Stimulated activated CD4-positive, alpha-beta T cell treated with anti-CD3 and anti-CD28 coated beads, Interleukin-2, amount 100 ng/mL, for 48 hours (primary cell): Measurements from ENCODE around the gene OPRPN.

Experiments
- DNase-seq, 2 donors: peaks; one replicate each; pipeline ENCODE4 v3.0.0-alpha.2; 2020

Gene OPRPN

DNA sequence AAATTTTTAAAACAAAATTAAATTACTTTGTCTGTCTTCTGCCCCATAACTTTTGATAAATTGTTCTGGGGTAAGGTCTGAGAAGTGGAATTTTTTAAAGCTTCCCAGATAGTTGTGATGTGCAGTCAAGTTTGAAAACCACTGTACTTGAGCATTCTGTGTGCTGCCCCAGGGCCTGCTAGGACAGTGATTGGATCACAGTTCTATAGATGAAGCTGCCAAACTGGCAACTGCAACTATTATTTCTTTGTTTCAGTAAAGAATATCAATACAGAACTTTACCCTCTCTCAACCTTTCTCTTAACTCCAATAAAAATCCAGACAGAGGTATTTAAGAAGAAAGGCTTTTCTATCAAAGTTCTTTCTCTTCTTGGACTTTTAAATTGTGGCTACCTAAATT, at the start of gene OPRPN:
Gene OPRPN (plus strand): TSS at position 361 of the 400 bp plus-strand sequence. CDS start 1,346 bp downstream, outside the sequence.
- DNase-seq = no peak

GRCh38 chr4:70356185-70356584, 41.6 kb upstream of the OPRPN start:
- DNase-seq = no peak

- no peak for DNase-seq
Observed at GRCh38 chr4:70359115-70359661, 38.6 kb upstream of the OPRPN start.

DNA sequence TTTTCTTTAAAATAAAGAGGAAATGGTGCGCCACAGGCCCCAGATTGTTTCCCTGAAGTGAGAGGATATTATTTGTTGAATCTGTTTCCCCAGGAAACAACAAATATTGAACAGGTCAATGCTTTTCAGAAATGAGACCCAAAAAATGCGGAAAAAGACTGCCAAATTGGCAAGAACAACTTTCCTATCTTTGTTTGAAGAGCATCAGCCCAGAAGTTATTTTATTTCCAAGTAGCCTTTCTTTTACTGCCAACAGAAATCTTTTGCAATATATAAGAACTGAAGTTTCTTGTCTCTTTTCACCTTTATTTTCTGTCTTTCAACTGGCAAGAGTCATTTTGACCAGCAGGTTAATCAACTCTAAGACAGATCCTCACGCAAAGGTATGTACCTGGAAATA, 37.3 kb upstream of the OPRPN start, which contains the start of gene SMR3A:
Gene SMR3A (plus strand): TSS at position 301 of the 400 bp plus-strand sequence. CDS start 1,356 bp downstream, outside the sequence.
- no peak for DNase-seq

DNA sequence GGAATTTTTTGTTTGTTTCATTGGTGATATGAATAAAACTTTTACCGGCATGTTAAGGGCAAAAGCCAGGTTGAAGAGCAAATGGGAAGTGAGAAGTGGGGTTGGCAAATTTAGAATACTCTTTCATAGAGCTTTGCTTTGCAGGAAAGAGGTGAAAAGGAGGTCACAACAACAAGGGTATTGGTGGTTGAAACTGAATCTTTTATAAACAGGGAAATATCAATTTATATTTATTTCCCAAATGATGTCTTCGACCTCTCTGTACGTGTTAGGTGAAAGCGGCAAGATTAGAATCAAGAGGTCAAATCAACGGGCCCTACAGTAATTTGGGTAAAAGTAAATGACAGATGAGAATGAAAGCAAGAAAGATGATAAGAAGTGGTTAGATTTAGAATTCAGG, 33.7 kb upstream of the OPRPN start:
- no peak for DNase-seq

DNA sequence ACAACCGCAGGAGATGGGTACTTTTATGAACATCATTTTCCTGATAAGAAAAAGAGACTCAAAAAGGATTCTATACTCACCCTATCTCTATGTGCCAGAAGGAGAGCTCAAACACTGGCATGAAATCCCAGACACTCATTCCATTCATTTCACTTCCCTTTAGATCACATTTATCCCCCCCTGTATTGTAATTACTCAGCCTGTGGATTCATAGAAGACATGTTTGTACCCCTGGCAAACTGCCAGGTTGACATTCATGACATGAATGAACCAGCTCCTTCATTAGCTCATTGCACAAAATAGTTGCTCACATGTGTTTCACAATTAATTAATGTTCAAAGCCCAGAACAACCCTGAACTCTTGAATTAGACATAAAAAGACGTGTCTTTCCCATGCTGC, 32.3 kb upstream of the OPRPN start:
- no peak for DNase-seq

GRCh38 chr4:70367813-70368212, 29.9 kb upstream of the OPRPN start:
- DNase-seq = no peak

DNA sequence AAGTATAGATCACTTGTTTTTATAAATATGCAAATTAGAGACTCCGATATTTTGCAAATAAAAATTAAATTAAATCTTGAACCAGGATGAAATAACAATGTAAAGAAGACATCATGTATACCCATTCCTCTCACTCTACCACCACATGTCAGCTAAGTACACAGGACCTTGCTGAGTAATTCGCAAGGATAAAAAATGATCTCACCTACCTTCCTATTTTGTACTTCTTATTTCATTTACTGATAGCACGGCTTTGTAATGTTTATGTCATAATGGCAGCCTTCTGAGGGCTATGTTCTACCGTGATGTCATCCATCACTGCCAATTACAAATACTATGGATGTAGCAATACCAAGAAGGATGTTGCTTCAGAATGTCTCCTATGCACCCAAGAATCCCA, 25.8 kb upstream of the OPRPN start:
- no peak for DNase-seq

- DNase-seq = no peak
Observed at GRCh38 chr4:70372760-70373159, 25.0 kb upstream of the OPRPN start.

DNA sequence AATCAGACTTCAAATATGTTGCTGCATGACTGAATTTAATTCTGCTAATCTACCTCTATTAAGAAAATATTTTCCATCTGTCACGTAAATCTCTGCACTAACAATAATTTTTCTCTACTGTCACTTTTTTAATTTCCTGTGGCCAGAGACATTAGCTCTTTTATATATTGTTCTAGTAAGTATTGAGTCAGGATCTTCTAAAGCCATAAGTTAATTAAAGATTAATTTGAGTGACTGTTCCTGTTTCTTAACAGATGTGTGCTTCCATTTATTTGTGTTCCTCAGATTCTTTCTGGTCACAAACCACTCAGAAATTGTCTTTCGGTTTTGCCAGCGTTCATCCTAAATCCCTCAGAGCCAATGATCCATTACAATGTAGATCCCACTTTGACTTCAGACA, 17.2 kb upstream of the OPRPN start:
- no peak for DNase-seq

GRCh38 chr4:70382691-70383181, 15.0 kb upstream of the OPRPN start, which contains the start of gene SMR3B:
TSS of gene SMR3B (plus strand) at chr4:70383131. CDS start at chr4:70384511, 1,380 bp downstream.
- DNase-seq = no peak

GRCh38 chr4:70392057-70392776, 5.5 kb upstream of the OPRPN start:
- DNase-seq = no peak

DNA sequence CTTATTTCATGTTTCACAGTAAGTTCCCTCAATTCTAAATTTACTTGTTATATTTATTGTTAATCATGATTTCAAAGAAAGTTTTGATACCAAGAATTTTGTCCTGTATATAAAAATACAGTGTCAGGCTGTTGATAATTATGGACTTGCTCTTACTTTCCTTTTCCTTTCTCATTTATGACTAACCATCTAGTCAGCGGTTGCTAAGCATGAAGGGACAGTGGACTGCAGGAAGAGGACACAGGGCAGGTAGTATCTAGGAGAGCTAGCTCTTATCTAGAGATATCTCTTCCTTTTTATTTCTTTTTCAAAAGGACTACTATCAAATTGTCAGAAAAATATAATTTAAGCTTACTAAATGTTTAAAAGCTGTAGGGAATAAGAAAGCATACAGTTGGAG, 1.6 kb downstream of the OPRPN start:
- DNase-seq = no peak

DNA sequence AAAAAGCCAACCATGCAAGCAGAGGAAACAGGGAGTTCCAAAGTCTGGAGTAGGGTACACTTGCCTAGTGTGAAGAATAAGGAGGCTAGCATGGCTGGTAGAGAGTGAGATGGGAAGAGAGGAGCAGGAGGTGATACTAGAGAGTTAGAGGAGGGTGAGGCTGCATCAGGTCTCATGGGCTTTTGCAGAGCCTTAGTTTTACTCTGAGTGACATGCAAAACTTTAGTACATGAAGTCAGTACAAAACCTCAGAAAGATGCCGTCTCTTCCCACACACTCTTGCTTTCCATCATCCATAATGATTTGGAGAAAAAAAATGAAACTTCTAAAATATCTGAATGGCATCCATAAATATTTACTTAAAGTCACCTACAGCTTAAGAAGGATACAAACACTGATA, 5.0 kb downstream of the OPRPN start:
- DNase-seq = no peak

- no peak for DNase-seq
Observed at GRCh38 chr4:70405765-70406164, 8.0 kb downstream of the OPRPN start.

GRCh38 chr4:70425306-70425705, 27.6 kb downstream of the OPRPN start:
- DNase-seq = no peak

- DNase-seq = no peak
Observed at GRCh38 chr4:70426789-70427188, 29.0 kb downstream of the OPRPN start.

DNA sequence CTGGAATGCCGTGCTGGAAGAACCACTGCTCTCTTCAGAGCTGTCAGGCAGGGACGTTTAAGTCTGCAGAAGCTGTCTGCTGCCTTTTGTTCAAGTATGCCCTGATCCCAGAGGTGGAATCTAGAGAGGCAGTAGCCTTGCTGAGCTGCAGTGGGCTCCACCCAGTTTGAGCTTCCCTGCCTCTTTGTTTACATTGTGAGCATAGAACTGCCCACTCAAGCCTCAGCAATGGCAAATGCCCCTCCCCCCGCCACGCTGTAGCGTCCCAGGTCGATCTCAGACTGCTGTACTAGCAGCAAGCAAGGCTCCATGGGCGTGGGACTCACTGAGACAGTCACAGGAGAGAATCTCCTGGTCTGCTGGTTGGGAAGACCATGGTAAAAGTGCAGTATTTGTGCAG, 39.5 kb downstream of the OPRPN start:
- DNase-seq = no peak

DNA sequence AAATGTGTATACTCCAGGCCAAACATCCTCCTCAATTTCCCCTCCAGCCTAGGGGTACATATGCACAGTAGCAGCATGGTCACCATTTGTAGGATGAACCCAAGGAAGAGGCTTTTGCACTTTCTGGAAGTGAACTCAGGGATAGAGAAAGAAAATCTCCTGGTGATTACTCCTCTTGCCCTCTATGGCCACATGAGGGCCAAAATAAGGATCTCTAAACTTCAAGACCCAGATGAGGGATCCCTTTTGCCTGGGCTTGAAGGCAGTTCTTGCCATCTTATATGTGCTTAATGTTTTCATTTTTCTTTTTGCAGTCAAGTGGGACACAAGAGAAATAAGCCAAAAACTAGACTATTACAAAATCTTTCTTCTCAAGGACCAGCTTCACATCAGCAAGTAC, 44.7 kb downstream of the OPRPN start:
- DNase-seq = no peak

DNA sequence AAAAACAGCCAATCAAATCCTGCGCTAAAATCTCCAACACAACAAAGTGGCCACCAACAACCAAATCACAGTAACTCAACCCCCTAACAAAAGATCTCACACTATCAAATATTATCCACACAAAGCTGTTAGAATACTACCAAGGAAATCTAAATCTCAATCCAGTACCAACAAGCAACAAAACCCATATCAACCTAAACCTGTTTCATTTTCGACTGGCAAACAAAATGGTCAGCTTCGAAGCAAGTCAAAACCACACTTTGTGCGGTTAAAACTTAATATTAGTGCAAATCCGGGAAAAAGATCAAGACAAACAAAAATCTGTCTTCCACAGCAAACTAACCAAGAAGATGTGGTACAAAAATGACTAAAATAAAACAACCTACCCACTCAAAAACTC, 45.6 kb downstream of the OPRPN start:
- no peak for DNase-seq

- no peak for DNase-seq
Observed at GRCh38 chr4:70449220-70449619, 51.5 kb downstream of the OPRPN start.

DNA sequence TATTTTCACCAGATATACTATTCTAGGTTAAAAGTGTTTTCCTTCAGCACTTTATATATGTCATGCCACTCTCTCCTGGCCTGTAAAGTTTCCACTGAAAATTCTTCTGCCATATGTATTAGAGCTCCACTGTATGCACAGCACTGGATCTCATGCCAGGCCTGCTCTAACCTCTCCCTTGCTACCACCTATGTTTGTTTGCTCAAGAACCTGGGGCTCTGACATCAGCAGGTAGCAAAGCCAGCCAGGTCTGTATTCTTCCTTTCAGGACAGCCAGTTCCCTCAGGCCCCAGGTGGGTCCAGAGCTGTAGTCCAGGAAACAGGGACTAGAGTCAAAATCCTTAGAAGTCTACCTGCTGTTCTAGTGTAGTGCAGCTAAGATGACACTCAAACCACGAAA, 55.2 kb downstream of the OPRPN start:
- no peak for DNase-seq
